Fibroblast of lung (primary cell): Measurements from ENCODE around the gene HIF1AN. TPM values are rescaled to one million over a fixed set of nuclear protein-coding genes. Genes with fewer than 3 reads are reported as not detected.

Experiments
- DNase-seq, 2 donors: peaks; one replicate each; pipeline versions ENCODE4 v3.0.0 to v3.0.0-alpha.2; 2010; ENCODE audit warnings: low read depth in 2 of 2
- H2AFZ ChIP-seq: 2 replicates; pipeline ENCODE4 v1.5.1; 2012; ENCODE audit warnings: low read length, control low read depth, inconsistent platforms
- H3K27ac ChIP-seq: 2 replicates; pipeline ENCODE4 v1.5.1; 2011; ENCODE audit warnings: low read length, control low read depth; ENCODE audit not compliant: insufficient read depth
- H3K27me3 ChIP-seq: 2 replicates; pipeline ENCODE4 v1.5.1; 2011; ENCODE audit warnings: mild to moderate bottlenecking, low read length; ENCODE audit not compliant: control insufficient read depth, insufficient read depth
- H3K36me3 ChIP-seq: 2 replicates; pipeline ENCODE4 v1.5.1; 2011; ENCODE audit warnings: low read length; ENCODE audit not compliant: control insufficient read depth, insufficient read depth
- H3K4me1 ChIP-seq: 2 replicates; pipeline ENCODE4 v1.5.1; 2011; ENCODE audit warnings: low read length; ENCODE audit not compliant: control insufficient read depth, insufficient read depth; ENCODE audit errors: extremely low read depth
- H3K4me2 ChIP-seq: 2 replicates; pipeline ENCODE4 v1.5.1; 2011; ENCODE audit warnings: low read length, control low read depth; ENCODE audit not compliant: insufficient read depth; ENCODE audit errors: extremely low read depth
- H3K4me3 ChIP-seq, 4 experiments: fragments of 200-600 bp in 1 of 4; sonication (generic) in 1 of 4; replicated peaks in 1 of 4; 2 replicates each; pipeline ENCODE4 v1.5.1; 2011 to 2016; ENCODE audit warnings: low read length in 4 of 4, low read depth in 3 of 4, mild to moderate bottlenecking in 3 of 4, control low read depth in 2 of 4, inconsistent platforms in 1 of 4, mixed read lengths in 1 of 4; ENCODE audit not compliant: insufficient read depth in 1 of 4; ENCODE audit errors: control extremely low read depth in 1 of 4
- H3K79me2 ChIP-seq: 2 replicates; pipeline ENCODE4 v1.5.1; 2012; ENCODE audit warnings: mild to moderate bottlenecking, low read length, inconsistent platforms; ENCODE audit not compliant: control insufficient read depth, insufficient read depth
- H3K9ac ChIP-seq: 2 replicates; pipeline ENCODE4 v1.5.1; 2011; ENCODE audit warnings: mild to moderate bottlenecking, low read length, control low read depth; ENCODE audit not compliant: insufficient read depth
- H3K9me3 ChIP-seq: 2 replicates; pipeline ENCODE4 v1.5.1; 2012; ENCODE audit warnings: low read depth, low read length; ENCODE audit not compliant: control insufficient read depth, insufficient read depth
- H4K20me1 ChIP-seq: 2 replicates; pipeline ENCODE4 v1.5.1; 2011; ENCODE audit warnings: low read length; ENCODE audit not compliant: control insufficient read depth, insufficient read depth; ENCODE audit errors: extremely low read depth
- EZH2 ChIP-seq: IDR thresholded peaks from 2 replicates; pipeline ENCODE4 v1.5.1; 2012; ENCODE audit warnings: low read length, control low read depth, mild to moderate bottlenecking; ENCODE audit errors: missing control alignments
- polyA plus RNA-seq, 2 donors: library from polyadenylated mRNA; depleted of rRNA in 1 of 2; stranded (reverse) in 1 of 2; unstranded in 1 of 2; fragments of >200 nt; gene quantifications; 2 replicates each; pipeline ENCODE4 v1.2.1, GENCODE V29; 2011 to 2012; ENCODE audit warnings: missing spikeins in 1 of 2
- total RNA-seq: library from RNA; depleted of rRNA; stranded (reverse); fragments of >200 nt; gene quantifications from 2 replicates; pipeline ENCODE4 v1.2.1, GENCODE V29; 2014
- TF ChIP-seq, protein P1 (sequence below), 2 donors: IDR thresholded peaks in 1 of 2; conservative IDR thresholded peaks in 1 of 2; 1 replicate in 1 of 2; 2 replicates in 1 of 2; pipeline ENCODE4 v1.5.1; 2011 to 2012; ENCODE audit warnings: low read length in 2 of 2, control low read depth in 1 of 2, inconsistent platforms in 1 of 2, low read depth in 1 of 2, mild to moderate bottlenecking in 1 of 2

Gene HIF1AN
- total and polyA plus RNA-seq, 2 donors (not counting 1 experiment from before 2014, with no cell fraction given): 14.2 to 26.6 TPM

DNA sequence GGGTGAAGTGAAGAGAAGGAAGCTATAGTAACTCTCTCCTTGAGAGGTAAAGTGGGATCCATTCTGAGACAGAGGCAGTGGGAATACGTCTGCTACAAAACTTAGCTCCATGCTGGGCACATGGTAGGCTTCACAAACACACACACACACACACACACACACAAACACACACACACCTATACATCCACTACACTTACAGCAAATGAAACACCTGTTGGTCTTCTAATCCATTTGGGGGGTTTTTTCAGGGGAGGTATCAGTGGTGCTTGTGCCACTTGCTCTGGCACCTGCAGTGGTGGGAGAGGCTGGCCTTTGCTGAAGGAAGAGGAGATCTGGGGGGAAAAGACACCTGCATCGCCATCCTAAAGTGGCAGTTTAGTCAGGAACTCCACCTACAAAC is 30.6 kb upstream of the HIF1AN start:
- no peak overlapping the region for H2AFZ ChIP-seq
- H3K4me1 ChIP-seq: no peaks in the 10 kb centered on the region
- no peaks in the 10 kb centered on the region for H3K9me3 ChIP-seq
- no peak overlapping the region for H3K4me2 ChIP-seq
- no peak overlapping the region for H3K27ac ChIP-seq
- no peaks in the 10 kb centered on the region for H3K79me2 ChIP-seq
- TF ChIP-seq, protein P1, sequence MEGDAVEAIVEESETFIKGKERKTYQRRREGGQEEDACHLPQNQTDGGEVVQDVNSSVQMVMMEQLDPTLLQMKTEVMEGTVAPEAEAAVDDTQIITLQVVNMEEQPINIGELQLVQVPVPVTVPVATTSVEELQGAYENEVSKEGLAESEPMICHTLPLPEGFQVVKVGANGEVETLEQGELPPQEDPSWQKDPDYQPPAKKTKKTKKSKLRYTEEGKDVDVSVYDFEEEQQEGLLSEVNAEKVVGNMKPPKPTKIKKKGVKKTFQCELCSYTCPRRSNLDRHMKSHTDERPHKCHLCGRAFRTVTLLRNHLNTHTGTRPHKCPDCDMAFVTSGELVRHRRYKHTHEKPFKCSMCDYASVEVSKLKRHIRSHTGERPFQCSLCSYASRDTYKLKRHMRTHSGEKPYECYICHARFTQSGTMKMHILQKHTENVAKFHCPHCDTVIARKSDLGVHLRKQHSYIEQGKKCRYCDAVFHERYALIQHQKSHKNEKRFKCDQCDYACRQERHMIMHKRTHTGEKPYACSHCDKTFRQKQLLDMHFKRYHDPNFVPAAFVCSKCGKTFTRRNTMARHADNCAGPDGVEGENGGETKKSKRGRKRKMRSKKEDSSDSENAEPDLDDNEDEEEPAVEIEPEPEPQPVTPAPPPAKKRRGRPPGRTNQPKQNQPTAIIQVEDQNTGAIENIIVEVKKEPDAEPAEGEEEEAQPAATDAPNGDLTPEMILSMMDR (conservative IDR thresholded peaks at IDR 0.05 in 1 of 2, IDR thresholded peaks at IDR 0.05 in 1 of 2; ENCODE audit: low read depth in 1 of 2, low read length in 2 of 2): no peak
- no peak for TF ChIP-seq EZH2
- no peak for DNase-seq
- no peak overlapping the region for H3K9ac ChIP-seq
- H3K4me3 ChIP-seq: no peak overlapping the region
- H4K20me1 ChIP-seq: no peaks in the 10 kb centered on the region
- no peaks in the 10 kb centered on the region for H3K36me3 ChIP-seq
- no peaks in the 10 kb centered on the region for H3K27me3 ChIP-seq

GRCh38 chr10:100506596-100507356 is 29.0 kb upstream of the HIF1AN start:
- Histone ChIP-seq H3K9ac (no peak overlapping the region), H3K9me3 (no peaks in the 10 kb centered on the region), H3K27ac (no peak overlapping the region), H3K27me3 (no peaks in the 10 kb centered on the region), H2AFZ (no peak overlapping the region), H3K79me2 (no peaks in the 10 kb centered on the region), H3K4me3 (no peak overlapping the region), H3K36me3 (no peaks in the 10 kb centered on the region), H4K20me1 (no peaks in the 10 kb centered on the region), H3K4me1 (no peaks in the 10 kb centered on the region), H3K4me2 (no peak overlapping the region)
- DNase-seq: peak in 1 of 2 donors; percentile 70
- TF ChIP-seq EZH2: no peak
- TF ChIP-seq, protein P1 (conservative IDR thresholded peaks at IDR 0.05 in 1 of 2, IDR thresholded peaks at IDR 0.05 in 1 of 2; ENCODE audit: low read depth in 1 of 2, low read length in 2 of 2): no peak

DNA sequence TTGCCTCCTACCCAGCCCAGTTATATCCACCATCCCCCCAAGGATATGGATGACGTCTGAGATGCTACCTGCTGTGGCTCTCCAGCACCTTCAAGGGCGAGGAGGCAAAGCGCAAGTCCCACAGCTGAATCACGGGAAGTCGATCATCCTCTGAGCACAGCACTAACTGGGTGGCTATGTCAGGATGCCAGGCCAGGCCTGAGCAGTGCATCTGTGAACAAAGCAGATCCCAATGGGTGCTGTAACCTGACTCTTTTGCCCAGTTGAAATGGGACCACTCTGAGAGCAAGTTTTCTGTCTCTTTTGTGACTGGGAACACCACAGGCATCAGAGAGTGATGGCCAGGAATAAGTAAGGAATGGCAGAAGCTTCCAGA is 28.4 kb upstream of the HIF1AN start:
- no peak overlapping the region for H3K27ac ChIP-seq
- no peaks in the 10 kb centered on the region for H3K9me3 ChIP-seq
- no peak overlapping the region for H2AFZ ChIP-seq
- TF ChIP-seq, protein P1 (conservative IDR thresholded peaks at IDR 0.05 in 1 of 2, IDR thresholded peaks at IDR 0.05 in 1 of 2; ENCODE audit: low read depth in 1 of 2, low read length in 2 of 2): no peak
- no peak for TF ChIP-seq EZH2
- H3K36me3 ChIP-seq: no peaks in the 10 kb centered on the region
- H3K4me1 ChIP-seq: no peaks in the 10 kb centered on the region
- H4K20me1 ChIP-seq: no peaks in the 10 kb centered on the region
- no peak overlapping the region for H3K4me3 ChIP-seq
- no peak overlapping the region for H3K4me2 ChIP-seq
- H3K79me2 ChIP-seq: no peaks in the 10 kb centered on the region
- no peaks in the 10 kb centered on the region for H3K27me3 ChIP-seq
- H3K9ac ChIP-seq: no peak overlapping the region
- DNase-seq: no peak
